Astrocyte (in vitro differentiated cells and primary cell): Measurements from ENCODE around the gene PKDREJ. TPM values are rescaled to one million over a fixed set of nuclear protein-coding genes. Genes with fewer than 3 reads are reported as not detected.
A peak's percentile ranks its signal among the peaks of the same experiment; 100 is the strongest.

Experiments used
- DNase-seq: peaks from one replicate; pipeline ENCODE4 v3.0.0-alpha.2; 2010; ENCODE audit warnings: low read depth
- FAIRE-seq: peaks from 2 replicates; lab custom pipeline; 2011; peaks lifted over from hg19 to GRCh38; lab: Jason Lieb, UNC
- H2AFZ ChIP-seq: 2 replicates; pipeline ENCODE4 v1.6.0; 2012; ENCODE audit warnings: low read depth, low read length, inconsistent platforms
- H3K27ac ChIP-seq: 2 replicates; pipeline ENCODE4 v1.5.1; 2011; ENCODE audit warnings: low read depth, low read length, inconsistent platforms
- H3K27me3 ChIP-seq: 2 replicates; pipeline ENCODE4 v1.6.0; 2011; ENCODE audit warnings: low read length, inconsistent platforms; ENCODE audit not compliant: insufficient read depth
- H3K36me3 ChIP-seq: 2 replicates; pipeline ENCODE4 v1.5.1; 2011; ENCODE audit warnings: low read length, inconsistent platforms; ENCODE audit not compliant: insufficient read depth
- H3K4me1 ChIP-seq: 2 replicates; pipeline ENCODE4 v1.5.1; 2011; ENCODE audit warnings: low read length, inconsistent platforms; ENCODE audit not compliant: insufficient read depth
- H3K4me2 ChIP-seq: 2 replicates; pipeline ENCODE4 v1.6.0; 2012; ENCODE audit warnings: low read length, inconsistent platforms
- H3K4me3 ChIP-seq: 2 replicates; pipeline ENCODE4 v1.5.1; 2011; ENCODE audit warnings: low read depth, mild to moderate bottlenecking, low read length, inconsistent platforms; ENCODE audit not compliant: insufficient read depth
- H3K79me2 ChIP-seq: 2 replicates; pipeline ENCODE4 v1.6.0; 2012; ENCODE audit warnings: mild to moderate bottlenecking, low read length, inconsistent platforms; ENCODE audit not compliant: insufficient read depth
- H3K9ac ChIP-seq: 2 replicates; pipeline ENCODE4 v1.6.0; 2012; ENCODE audit warnings: mild to moderate bottlenecking, low read length, inconsistent platforms
- H3K9me3 ChIP-seq: 2 replicates; pipeline ENCODE4 v1.5.1; 2012; ENCODE audit warnings: low read depth, mild to moderate bottlenecking, low read length, inconsistent platforms; ENCODE audit not compliant: insufficient read depth
- H4K20me1 ChIP-seq: 2 replicates; pipeline ENCODE4 v1.6.0; 2012; ENCODE audit warnings: low read length, inconsistent platforms; ENCODE audit not compliant: insufficient read depth
- H3K27ac Mint-ChIP-seq: one replicate; pipeline ENCODE4 v1.8.0; 2021; ENCODE audit warnings: mild to moderate bottlenecking, mixed read lengths; ENCODE audit not compliant: unreplicated experiment
- H3K27me3 Mint-ChIP-seq: one replicate; pipeline ENCODE4 v1.8.0; 2021; ENCODE audit warnings: low read depth, mixed read lengths; ENCODE audit not compliant: unreplicated experiment
- H3K36me3 Mint-ChIP-seq: one replicate; pipeline ENCODE4 v1.8.0; 2021; ENCODE audit warnings: low read depth, mixed read lengths; ENCODE audit not compliant: unreplicated experiment
- H3K4me1 Mint-ChIP-seq: one replicate; pipeline ENCODE4 v1.8.0; 2021; ENCODE audit warnings: low read depth, mixed read lengths; ENCODE audit not compliant: unreplicated experiment
- H3K4me3 Mint-ChIP-seq: one replicate; pipeline ENCODE4 v1.8.0; 2021; ENCODE audit warnings: mild to moderate bottlenecking, moderate library complexity, mixed read lengths; ENCODE audit not compliant: unreplicated experiment
- H3K9me3 Mint-ChIP-seq: one replicate; pipeline ENCODE4 v1.8.0; 2021; ENCODE audit warnings: mild to moderate bottlenecking, mixed read lengths; ENCODE audit not compliant: unreplicated experiment
- EZH2 ChIP-seq: IDR thresholded peaks from 2 replicates; pipeline ENCODE4 v1.6.1; 2012; ENCODE audit warnings: mild to moderate bottlenecking, low read length, inconsistent platforms; ENCODE audit not compliant: insufficient read depth
- total RNA-seq: library from RNA; stranded (reverse); gene quantifications from 2 replicates; pipeline ENCODE4 v1.2.1, GENCODE V29; 2021
- TF ChIP-seq, protein P1 (sequence below): IDR thresholded peaks from 2 replicates; pipeline ENCODE4 v1.5.1; 2011; ENCODE audit warnings: low read depth, mild to moderate bottlenecking, inconsistent platforms, low read length, moderate library complexity; ENCODE audit not compliant: insufficient read depth

Gene PKDREJ
- total RNA-seq, 1 donor from 2014 or later = not detected

DNA sequence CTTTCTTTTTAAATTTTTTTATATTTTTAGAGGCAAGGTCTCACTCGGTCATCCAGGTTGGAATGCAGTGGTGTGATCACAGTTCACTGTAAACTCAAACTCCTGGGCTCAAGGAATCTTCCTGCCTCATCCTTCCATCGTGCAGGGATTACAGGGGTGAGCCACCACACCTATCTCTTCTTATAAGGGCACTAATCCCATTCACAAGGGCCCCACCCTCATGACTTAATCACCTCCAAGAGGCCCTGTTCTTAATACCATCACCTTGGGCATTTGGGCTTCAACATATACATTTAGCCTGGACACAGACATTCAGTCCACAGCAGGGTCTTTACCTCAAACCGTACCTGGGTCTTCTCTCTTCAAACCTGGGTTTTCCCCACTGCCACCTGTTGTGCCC, 29.0 kb upstream of the PKDREJ start:
- Histone ChIP-seq H3K9me3 (no peaks in the 10 kb centered on the region), H3K4me2 (no peak overlapping the region), H3K9ac (no peak overlapping the region), H3K27ac (no peak overlapping the region), H2AFZ (no peak overlapping the region), H3K27me3 (no peaks in the 10 kb centered on the region), H4K20me1 (no peaks in the 10 kb centered on the region), H3K4me1 (peaks cover 15% of the 10 kb centered on the region), H3K79me2 (peaks cover 5% of the 10 kb centered on the region), H3K4me3 (no peak overlapping the region), H3K36me3 (peaks cover 2% of the 10 kb centered on the region)
- Mint-ChIP-seq H3K27me3 (no peaks in the 10 kb centered on the region), H3K27ac (no peak overlapping the region), H3K4me1 (peaks cover 15% of the 10 kb centered on the region), H3K9me3 (no peaks in the 10 kb centered on the region), H3K4me3 (no peak overlapping the region), H3K36me3 (peaks cover 10% of the 10 kb centered on the region)
- TF ChIP-seq, protein P1, sequence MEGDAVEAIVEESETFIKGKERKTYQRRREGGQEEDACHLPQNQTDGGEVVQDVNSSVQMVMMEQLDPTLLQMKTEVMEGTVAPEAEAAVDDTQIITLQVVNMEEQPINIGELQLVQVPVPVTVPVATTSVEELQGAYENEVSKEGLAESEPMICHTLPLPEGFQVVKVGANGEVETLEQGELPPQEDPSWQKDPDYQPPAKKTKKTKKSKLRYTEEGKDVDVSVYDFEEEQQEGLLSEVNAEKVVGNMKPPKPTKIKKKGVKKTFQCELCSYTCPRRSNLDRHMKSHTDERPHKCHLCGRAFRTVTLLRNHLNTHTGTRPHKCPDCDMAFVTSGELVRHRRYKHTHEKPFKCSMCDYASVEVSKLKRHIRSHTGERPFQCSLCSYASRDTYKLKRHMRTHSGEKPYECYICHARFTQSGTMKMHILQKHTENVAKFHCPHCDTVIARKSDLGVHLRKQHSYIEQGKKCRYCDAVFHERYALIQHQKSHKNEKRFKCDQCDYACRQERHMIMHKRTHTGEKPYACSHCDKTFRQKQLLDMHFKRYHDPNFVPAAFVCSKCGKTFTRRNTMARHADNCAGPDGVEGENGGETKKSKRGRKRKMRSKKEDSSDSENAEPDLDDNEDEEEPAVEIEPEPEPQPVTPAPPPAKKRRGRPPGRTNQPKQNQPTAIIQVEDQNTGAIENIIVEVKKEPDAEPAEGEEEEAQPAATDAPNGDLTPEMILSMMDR = no peak
- no peak for TF ChIP-seq EZH2
- no peak for FAIRE-seq
- no peak for DNase-seq

DNA sequence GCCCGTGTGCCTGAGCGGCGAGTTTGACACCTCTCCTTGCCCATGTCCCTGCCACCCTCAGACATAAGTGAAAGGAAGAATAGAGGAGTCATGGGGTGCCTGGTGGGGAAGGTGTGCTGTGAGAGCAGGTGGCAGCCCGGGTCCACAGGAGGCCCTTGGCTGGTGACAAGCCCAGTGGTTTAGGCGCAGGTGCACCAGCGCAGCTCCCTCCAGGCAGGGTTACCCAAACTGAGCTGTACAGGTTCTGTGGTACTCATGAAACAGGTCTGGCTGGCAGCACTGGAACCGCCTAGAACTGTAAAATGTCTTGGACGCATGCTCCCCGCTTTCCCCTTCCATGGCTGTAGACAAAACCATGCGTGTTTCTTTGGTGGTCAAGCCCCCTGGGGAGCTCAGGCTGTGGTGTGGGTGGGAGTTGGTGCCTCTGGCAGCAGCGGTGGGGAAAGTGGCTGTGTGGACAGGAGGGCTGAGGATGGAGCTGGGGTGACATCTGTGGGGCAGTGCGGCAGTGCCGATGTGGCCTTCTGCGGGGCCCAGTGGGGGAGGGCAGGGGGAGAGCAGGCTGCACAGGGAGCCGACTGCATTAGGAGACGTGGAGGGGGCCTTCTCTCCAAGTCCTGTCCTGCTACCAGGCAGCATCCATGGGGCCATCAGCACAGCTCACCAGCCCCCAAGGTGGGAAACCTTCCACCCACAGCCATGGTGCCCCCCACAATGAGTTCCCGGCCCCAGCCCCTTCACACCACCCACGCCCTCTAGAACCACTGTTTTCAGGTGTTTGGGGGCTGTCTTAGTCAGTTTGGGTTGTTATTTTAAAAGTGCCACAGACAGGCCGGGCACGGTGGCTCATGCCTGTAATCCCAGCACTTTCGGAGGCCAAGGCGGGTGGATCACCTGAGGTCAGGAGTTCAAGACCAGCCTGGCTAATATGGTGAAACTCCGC, 28.0 kb upstream of the PKDREJ start:
- H4K20me1 ChIP-seq = no peaks in the 10 kb centered on the region
- no peaks in the 10 kb centered on the region for H3K27me3 ChIP-seq
- Mint-ChIP-seq H3K4me3 (no peak overlapping the region), H3K9me3 (no peaks in the 10 kb centered on the region), H3K27me3 (no peaks in the 10 kb centered on the region), H3K27ac (peak overlapping the region; percentile 26), H3K36me3 (peaks cover 10% of the 10 kb centered on the region), H3K4me1 (peaks cover 16% of the 10 kb centered on the region)
- no peak overlapping the region for H3K9ac ChIP-seq
- FAIRE-seq = no peak
- H2AFZ ChIP-seq = no peak overlapping the region
- peaks cover 11% of the 10 kb centered on the region for H3K4me1 ChIP-seq
- H3K4me2 ChIP-seq = no peak overlapping the region
- H3K4me3 ChIP-seq = no peak overlapping the region
- H3K27ac ChIP-seq = no peak overlapping the region
- no peaks in the 10 kb centered on the region for H3K9me3 ChIP-seq
- H3K79me2 ChIP-seq = no peaks in the 10 kb centered on the region
- no peak for TF ChIP-seq EZH2
- TF ChIP-seq, protein P1 = no peak
- no peak for DNase-seq
- peaks cover 2% of the 10 kb centered on the region for H3K36me3 ChIP-seq
